Measurements from ENCODE around the gene HCRTR1.
A peak's percentile ranks its signal among the peaks of the same experiment; 100 is the strongest.

The HCRTR1 gene

GRCh38 chr1:31668303-31668883, 50.9 kb downstream of the HCRTR1 start:
- DNase-seq: no peak

- DNase-seq: no peak
Observed at GRCh38 chr1:31669433-31669785, 51.9 kb downstream of the HCRTR1 start.

- DNase-seq: peak; percentile 13
Observed at GRCh38 chr1:31669786-31670592, 52.5 kb downstream of the HCRTR1 start.

GRCh38 chr1:31670593-31670964, 53.1 kb downstream of the HCRTR1 start:
- no peak for DNase-seq

GRCh38 chr1:31671147-31671546, 53.7 kb downstream of the HCRTR1 start:
- no peak for DNase-seq

GRCh38 chr1:31671561-31672201, 54.2 kb downstream of the HCRTR1 start:
- DNase-seq: no peak

GRCh38 chr1:31672986-31673385, 55.5 kb downstream of the HCRTR1 start:
- no peak for DNase-seq

- no peak for DNase-seq
Observed at GRCh38 chr1:31673433-31673832, 55.9 kb downstream of the HCRTR1 start.

GRCh38 chr1:31674626-31675025, 57.1 kb downstream of the HCRTR1 start:
- DNase-seq: no peak

- no peak for DNase-seq
Observed at GRCh38 chr1:31675161-31675560, 57.7 kb downstream of the HCRTR1 start.

- no peak for DNase-seq
Observed at GRCh38 chr1:31675756-31676155, 58.3 kb downstream of the HCRTR1 start.

Measured in activated CD4-positive, alpha-beta T cell treated with anti-CD3 and anti-CD28 coated beads, Interleukin-2, amount 50 U/mL, for 1 hour (primary cell).